Breast epithelium (tissue), 4 donors: Measurements from ENCODE around the gene CCDC71. TPM values are rescaled to one million over a fixed set of nuclear protein-coding genes. Genes with fewer than 3 reads are reported as not detected.

Source experiments
- DNase-seq, 2 donors: peaks; one replicate each; pipeline ENCODE4 v3.0.0-alpha.2; 2019; ENCODE audit warnings: low spot score in 2 of 2
- H3K27ac ChIP-seq, 2 donors: fragments of 200-600 bp; sonication (generic) in 1 of 2; one replicate each; pipeline ENCODE4 v1.5.1; 2016 to 2019; ENCODE audit warnings: mild to moderate bottlenecking in 1 of 2
- H3K27me3 ChIP-seq, 2 donors: fragments of 200-600 bp; sonication (generic) in 1 of 2; one replicate each; pipeline versions ENCODE4 v1.5.1 to v1.6.0; 2017 to 2019; ENCODE audit warnings: control low read depth in 1 of 2, mild to moderate bottlenecking in 1 of 2
- H3K36me3 ChIP-seq: fragments of 200-600 bp; one replicate; pipeline ENCODE4 v1.5.1; 2019
- H3K4me1 ChIP-seq, 2 donors: fragments of 200-600 bp; sonication (generic); one replicate each; pipeline ENCODE4 v1.5.1; 2016 to 2019; ENCODE audit warnings: control low read depth in 1 of 2
- H3K4me3 ChIP-seq, 3 donors: fragments of 200-600 bp; sonication (generic); 1 replicate in 2 of 3; 2 replicates in 1 of 3; pipeline ENCODE4 v1.5.1; 2016 to 2019; ENCODE audit warnings: mild to moderate bottlenecking in 3 of 3, moderate library complexity in 2 of 3
- H3K9me3 ChIP-seq, 2 donors: fragments of 200-600 bp; sonication (generic) in 1 of 2; one replicate each; pipeline ENCODE4 v1.5.1; 2016 to 2019; ENCODE audit warnings: control low read depth in 1 of 2
- POLR2A ChIP-seq: fragments of 450-650 bp; IDR thresholded peaks from one replicate; pipeline ENCODE4 v1.6.1; 2016; ENCODE audit warnings: antibody characterized with exemption, mild to moderate bottlenecking, moderate library complexity
- POLR2AphosphoS5 ChIP-seq, 3 donors: sonication (generic); formaldehyde crosslinking; IDR thresholded peaks; one replicate each; pipeline ENCODE4 v1.6.1; 2017; ENCODE audit warnings: antibody characterized with exemption in 3 of 3
- intact Hi-C: fragments of 100-400 bp; cut with DNase I; formaldehyde crosslinking; loops from one replicate; pipeline ENCODE4 v1.15.1; 2023; ENCODE audit warnings: low total_unique reads
- total RNA-seq, 3 donors: library from RNA; depleted of rRNA; stranded (reverse); fragments of >200 nt; gene quantifications; one replicate each; pipeline ENCODE4 v1.1.0, GENCODE V29; 2016
- TF ChIP-seq, protein P1 (sequence below), 3 donors: fragments of 450-650 bp; IDR thresholded peaks; one replicate each; pipeline ENCODE4 v1.5.1; 2016 to 2017; ENCODE audit warnings: antibody characterized with exemption in 3 of 3, mild to moderate bottlenecking in 3 of 3, moderate library complexity in 3 of 3

Gene CCDC71
- total RNA-seq, 3 donors from 2014 or later: 29.0 to 39.7 (median 31.8) TPM

DNA sequence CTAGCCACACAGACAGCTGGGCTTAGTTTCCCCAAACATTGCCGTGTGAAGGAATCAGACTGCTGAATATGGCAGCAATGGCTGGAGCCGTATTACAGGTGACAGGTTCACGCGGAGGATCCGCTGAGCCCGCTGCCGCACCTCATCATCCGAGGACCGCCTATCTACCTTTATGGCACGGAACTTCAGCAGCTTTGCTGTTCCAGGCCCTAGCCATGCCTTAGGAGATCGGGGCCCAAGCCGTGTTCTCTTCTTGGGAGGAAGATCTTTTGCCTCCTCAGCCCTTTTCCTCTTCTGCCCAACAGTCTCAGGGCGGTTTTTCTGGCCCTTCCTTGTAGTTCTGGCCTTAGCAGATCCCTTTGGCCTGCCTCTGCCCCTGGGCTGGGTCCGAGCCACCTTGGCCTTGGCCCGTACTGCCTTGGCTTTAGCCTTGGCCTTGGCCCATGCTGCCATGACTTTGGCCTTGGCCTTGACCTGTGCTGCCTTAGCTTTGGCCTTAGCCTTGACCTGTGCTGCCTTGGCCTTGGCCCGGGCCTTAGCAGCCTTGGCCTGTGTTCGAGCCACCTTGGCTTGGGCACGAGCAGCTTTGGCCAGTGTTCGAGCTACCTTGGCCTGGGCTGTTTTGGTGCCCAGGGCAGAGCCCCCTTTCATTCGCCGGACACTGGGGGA lies 3.2 kb downstream of the CCDC71 start:
- Histone ChIP-seq H3K27ac (no peak overlapping the region), H3K4me3 (no peak overlapping the region), H3K4me1 (peaks cover 0 to 10% of the 10 kb centered on the region in 2 donors), H3K27me3 (no peaks in the 10 kb centered on the region), H3K36me3 (peaks cover 5% of the 10 kb centered on the region), H3K9me3 (no peaks in the 10 kb centered on the region)
- TF ChIP-seq, protein P1, sequence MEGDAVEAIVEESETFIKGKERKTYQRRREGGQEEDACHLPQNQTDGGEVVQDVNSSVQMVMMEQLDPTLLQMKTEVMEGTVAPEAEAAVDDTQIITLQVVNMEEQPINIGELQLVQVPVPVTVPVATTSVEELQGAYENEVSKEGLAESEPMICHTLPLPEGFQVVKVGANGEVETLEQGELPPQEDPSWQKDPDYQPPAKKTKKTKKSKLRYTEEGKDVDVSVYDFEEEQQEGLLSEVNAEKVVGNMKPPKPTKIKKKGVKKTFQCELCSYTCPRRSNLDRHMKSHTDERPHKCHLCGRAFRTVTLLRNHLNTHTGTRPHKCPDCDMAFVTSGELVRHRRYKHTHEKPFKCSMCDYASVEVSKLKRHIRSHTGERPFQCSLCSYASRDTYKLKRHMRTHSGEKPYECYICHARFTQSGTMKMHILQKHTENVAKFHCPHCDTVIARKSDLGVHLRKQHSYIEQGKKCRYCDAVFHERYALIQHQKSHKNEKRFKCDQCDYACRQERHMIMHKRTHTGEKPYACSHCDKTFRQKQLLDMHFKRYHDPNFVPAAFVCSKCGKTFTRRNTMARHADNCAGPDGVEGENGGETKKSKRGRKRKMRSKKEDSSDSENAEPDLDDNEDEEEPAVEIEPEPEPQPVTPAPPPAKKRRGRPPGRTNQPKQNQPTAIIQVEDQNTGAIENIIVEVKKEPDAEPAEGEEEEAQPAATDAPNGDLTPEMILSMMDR (IDR thresholded peaks at IDR 0.05): no peak
- TF ChIP-seq POLR2AphosphoS5 (IDR thresholded peaks at IDR 0.05): no peak
- TF ChIP-seq POLR2A: no peak
- DNase-seq: no peak
- intact Hi-C loops: no loop called here

DNA sequence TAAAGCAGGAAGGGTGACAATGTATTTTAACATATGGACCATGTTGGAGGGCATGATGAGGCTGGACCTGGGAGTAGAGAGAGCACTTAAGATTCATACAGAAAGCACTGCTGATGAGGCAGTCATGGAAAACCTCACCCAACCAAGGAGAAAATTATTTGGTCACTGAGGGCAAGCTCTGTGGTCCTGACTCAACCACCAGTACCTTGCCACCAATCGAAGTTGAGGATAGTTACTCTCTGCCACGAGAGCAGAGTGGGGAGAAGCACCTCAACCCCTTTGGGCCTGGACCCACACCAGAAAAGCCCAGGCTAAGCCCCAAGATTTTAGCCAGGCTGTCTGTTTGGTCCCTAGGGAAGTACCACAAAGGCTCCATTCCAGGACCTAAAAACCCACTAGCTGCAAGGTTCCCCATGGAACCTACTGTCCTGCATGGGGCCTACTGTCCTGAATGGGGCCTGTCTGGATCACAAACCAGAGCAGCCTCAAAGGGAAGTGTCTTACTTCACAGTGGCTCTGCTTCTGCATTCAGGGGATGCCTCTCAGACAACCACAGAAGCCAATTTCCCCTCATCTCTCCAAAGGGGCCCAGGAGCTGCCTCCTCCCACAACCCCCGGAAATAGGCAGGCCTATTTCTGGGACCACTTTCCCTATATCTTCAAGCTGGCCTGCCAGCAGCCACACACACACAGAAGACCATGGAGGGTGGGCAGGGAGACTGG lies 4.2 kb downstream of the CCDC71 start:
- TF ChIP-seq POLR2AphosphoS5 (IDR thresholded peaks at IDR 0.05): no peak
- TF ChIP-seq, protein P1 (IDR thresholded peaks at IDR 0.05): no peak
- no peak for TF ChIP-seq POLR2A
- Histone ChIP-seq H3K4me1 (peaks cover 0 to 10% of the 10 kb centered on the region in 2 donors), H3K27ac (no peak overlapping the region), H3K36me3 (peaks cover 5% of the 10 kb centered on the region), H3K9me3 (no peaks in the 10 kb centered on the region), H3K27me3 (no peaks in the 10 kb centered on the region), H3K4me3 (no peak overlapping the region)
- intact Hi-C loops: no loop called here
- DNase-seq: no peak

- no peaks in the 10 kb centered on the region for H3K9me3 ChIP-seq
- intact Hi-C loops: no loop called here
- DNase-seq: no peak
- no peaks in the 10 kb centered on the region for H3K27me3 ChIP-seq
- no peak overlapping the region for H3K4me3 ChIP-seq
- peaks cover 0 to 10% of the 10 kb centered on the region in 2 donors for H3K4me1 ChIP-seq
- H3K27ac ChIP-seq: no peak overlapping the region
- no peak for TF ChIP-seq POLR2AphosphoS5 (IDR thresholded peaks at IDR 0.05)
- TF ChIP-seq, protein P1 (IDR thresholded peaks at IDR 0.05): no peak
- no peak for TF ChIP-seq POLR2A
- H3K36me3 ChIP-seq: peaks cover 5% of the 10 kb centered on the region
Measured at GRCh38 chr3:49161197-49161596, 4.9 kb downstream of the CCDC71 start.

GRCh38 chr3:49158792-49159191 lies 7.3 kb downstream of the CCDC71 start:
- intact Hi-C loops: no loop called here
- Histone ChIP-seq H3K36me3 (peaks cover 3% of the 10 kb centered on the region), H3K9me3 (no peaks in the 10 kb centered on the region), H3K4me3 (no peak overlapping the region), H3K27ac (no peak overlapping the region), H3K27me3 (no peaks in the 10 kb centered on the region), H3K4me1 (no peaks in the 10 kb centered on the region)
- no peak for DNase-seq
- TF ChIP-seq POLR2A: no peak
- TF ChIP-seq POLR2AphosphoS5 (IDR thresholded peaks at IDR 0.05): no peak
- TF ChIP-seq, protein P1 (IDR thresholded peaks at IDR 0.05): no peak

- Histone ChIP-seq H3K36me3 (no peaks in the 10 kb centered on the region), H3K4me3 (no peak overlapping the region), H3K9me3 (no peaks in the 10 kb centered on the region), H3K27ac (no peak overlapping the region), H3K4me1 (no peaks in the 10 kb centered on the region), H3K27me3 (no peaks in the 10 kb centered on the region)
- intact Hi-C loops: no loop called here
- no peak for DNase-seq
- no peak for TF ChIP-seq POLR2AphosphoS5 (IDR thresholded peaks at IDR 0.05)
- TF ChIP-seq, protein P1 (IDR thresholded peaks at IDR 0.05): peak in 1 of 3 donors; percentile 31
Measured at GRCh38 chr3:49158103-49158709, 7.9 kb downstream of the CCDC71 start.
